Camera-type eye (tissue), 1 donor: ENCODE results near the gene TRABD2A. TPM values are rescaled to one million over a fixed set of nuclear protein-coding genes. Genes with fewer than 3 reads are reported as not detected.

Experiments used
- total RNA-seq: library from RNA; depleted of rRNA; stranded (reverse); fragments of >200 nt; gene quantifications from one replicate; pipeline ENCODE4 v1.2.3, GENCODE V29; 2014

TRABD2A gene, protein sequence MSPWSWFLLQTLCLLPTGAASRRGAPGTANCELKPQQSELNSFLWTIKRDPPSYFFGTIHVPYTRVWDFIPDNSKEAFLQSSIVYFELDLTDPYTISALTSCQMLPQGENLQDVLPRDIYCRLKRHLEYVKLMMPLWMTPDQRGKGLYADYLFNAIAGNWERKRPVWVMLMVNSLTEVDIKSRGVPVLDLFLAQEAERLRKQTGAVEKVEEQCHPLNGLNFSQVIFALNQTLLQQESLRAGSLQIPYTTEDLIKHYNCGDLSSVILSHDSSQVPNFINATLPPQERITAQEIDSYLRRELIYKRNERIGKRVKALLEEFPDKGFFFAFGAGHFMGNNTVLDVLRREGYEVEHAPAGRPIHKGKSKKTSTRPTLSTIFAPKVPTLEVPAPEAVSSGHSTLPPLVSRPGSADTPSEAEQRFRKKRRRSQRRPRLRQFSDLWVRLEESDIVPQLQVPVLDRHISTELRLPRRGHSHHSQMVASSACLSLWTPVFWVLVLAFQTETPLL
- 0.77 TPM for total RNA-seq

DNA sequence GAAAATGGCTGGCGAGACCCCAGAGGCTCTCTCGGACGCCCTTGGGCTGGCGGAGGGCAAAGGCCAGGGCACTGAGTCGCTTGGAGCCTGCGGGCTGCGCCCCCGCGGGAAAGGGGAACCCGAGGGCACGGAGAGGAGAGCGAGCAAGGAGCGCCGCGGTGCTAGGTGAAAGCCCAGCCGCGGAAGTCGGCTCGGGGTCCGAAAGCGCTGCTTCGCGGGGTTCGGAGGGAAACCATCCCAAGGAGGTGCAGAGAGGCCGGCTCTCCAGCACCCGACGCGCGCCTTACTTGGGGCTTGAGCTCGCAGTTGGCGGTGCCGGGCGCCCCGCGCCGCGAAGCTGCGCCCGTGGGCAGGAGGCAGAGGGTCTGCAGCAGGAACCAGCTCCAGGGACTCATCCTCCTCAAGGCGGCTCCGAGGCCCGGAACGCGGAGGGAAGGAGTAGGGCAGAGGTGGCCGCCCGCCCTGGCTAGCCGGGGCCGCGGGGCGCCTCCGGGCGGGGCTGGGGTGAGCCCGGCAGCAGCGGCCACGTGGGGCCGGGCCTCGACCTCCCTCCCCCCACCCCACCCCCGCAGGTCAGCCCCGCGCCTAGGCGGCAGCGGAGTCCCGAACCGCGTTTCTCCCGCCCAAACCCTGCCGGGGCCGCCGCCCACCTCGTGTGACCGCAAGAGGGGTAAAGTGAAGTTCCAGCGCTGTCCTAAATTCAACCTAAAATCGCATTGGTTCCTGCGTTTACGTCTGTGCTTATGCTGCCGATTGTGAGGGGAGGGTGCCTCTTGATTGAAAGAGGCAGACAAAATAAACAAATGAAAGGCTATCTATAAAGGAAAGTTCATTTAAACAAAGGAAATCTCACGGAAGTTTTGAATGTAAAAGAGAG, at the start of gene TRABD2A:
Gene TRABD2A (minus strand): TSS at position 440 of the 877 bp plus-strand sequence. CDS start 45 bp downstream, at position 395.

DNA sequence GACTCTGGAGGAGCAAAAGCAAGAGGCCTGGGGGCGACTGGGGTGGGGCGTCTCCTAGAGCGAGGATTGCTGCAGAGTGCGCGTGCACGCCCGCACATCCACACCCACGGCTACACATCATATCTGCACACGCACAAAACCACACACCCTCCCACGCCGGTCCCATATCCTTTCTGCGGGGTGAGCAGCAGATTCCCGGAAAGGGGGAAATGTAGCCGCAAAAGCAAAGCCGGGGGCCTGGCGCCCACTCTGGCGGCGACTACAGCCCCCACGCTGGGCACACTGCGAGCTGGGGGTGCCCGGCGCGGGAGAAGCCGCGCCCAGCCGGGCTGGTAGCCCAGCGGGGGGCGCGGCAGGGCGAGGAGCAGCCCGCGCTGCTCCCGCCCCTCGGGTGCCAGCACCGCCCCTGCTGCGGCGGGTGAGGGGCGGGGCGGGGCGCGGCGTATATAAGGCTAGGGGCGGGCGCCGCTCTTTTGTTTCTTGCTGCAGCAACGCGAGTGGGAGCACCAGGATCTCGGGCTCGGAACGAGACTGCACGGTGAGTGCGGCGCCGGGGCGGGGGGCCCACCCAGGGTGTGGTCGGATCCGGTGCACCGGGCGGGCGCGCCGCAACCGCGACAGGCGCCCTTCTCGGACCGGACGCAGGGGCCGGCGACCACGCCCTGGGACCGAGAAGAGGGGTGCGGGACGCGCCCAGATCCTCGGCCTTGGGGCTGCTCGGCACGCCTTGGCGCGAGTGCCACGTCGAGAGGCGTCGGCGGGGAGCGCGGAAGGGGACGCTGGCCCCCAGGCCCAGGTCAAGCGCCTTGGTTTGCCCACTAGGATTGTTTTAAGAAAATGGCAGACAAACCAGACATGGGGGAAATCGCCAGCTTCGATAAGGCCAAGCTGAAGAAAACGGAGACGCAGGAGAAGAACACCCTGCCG, 24.6 kb upstream of the TRABD2A start, which contains the start of gene TMSB10:
Gene TMSB10 (plus strand): TSS at position 476 of the 927 bp plus-strand sequence.

Other genes with a start within 250 kb of the TRABD2A start
- gene TMSB10, start 24.6 kb upstream of the TRABD2A start, total RNA-seq: 2,307 TPM
- gene KCMF1, start 90.1 kb upstream of the TRABD2A start, total RNA-seq: 49.3 TPM